Activated CD4-positive, alpha-beta T cell treated with anti-CD3 and anti-CD28 coated beads for 36 hours (primary cell): Measurements from ENCODE around the gene PTPN5. TPM values are rescaled to one million over a fixed set of nuclear protein-coding genes. Genes with fewer than 3 reads are reported as not detected.
A peak's percentile ranks its signal among the peaks of the same experiment; 100 is the strongest.

ENCODE experiments used
- ATAC-seq: fragments of 200-7000 bp; cut with Tn5 transposase; one replicate; pipeline ENCODE4 v1.10.0; 2021; ENCODE audit warnings: mild to moderate bottlenecking, moderate library complexity
- CTCF ChIA-PET: fragments of 350-600 bp; sonication (Branson Sonifier 250); formaldehyde crosslinking; loops from one replicate; lab custom pipeline; 2021; ENCODE audit warnings: antibody characterized with exemption; lab: Charles Lee
- POLR2A ChIA-PET: fragments of 350-600 bp; sonication (Branson Sonifier 250); formaldehyde crosslinking; loops from one replicate; lab custom pipeline; 2021; ENCODE audit warnings: antibody characterized with exemption, inconsistent platforms; lab: Charles Lee
- DNase-seq: peaks from one replicate; pipeline ENCODE4 v3.0.0-alpha.2; 2020
- H3K27ac Mint-ChIP-seq: one replicate; pipeline ENCODE4 v1.8.0; 2021; ENCODE audit warnings: mixed read lengths
- H3K27me3 Mint-ChIP-seq: one replicate; pipeline ENCODE4 v1.8.0; 2021; ENCODE audit warnings: mixed read lengths
- H3K36me3 Mint-ChIP-seq: one replicate; pipeline ENCODE4 v1.8.0; 2021; ENCODE audit warnings: low read depth, mixed read lengths
- H3K4me1 Mint-ChIP-seq: one replicate; pipeline ENCODE4 v1.8.0; 2021; ENCODE audit warnings: mixed read lengths
- H3K4me3 Mint-ChIP-seq: one replicate; pipeline ENCODE4 v1.8.0; 2021; ENCODE audit warnings: mild to moderate bottlenecking, moderate library complexity, mixed read lengths
- H3K9me3 Mint-ChIP-seq: one replicate; pipeline ENCODE4 v1.8.0; 2021; ENCODE audit warnings: low read depth, mixed read lengths
- intact Hi-C, 2 experiments: fragments of 100-400 bp; cut with DNase I in 1 of 2; cut with micrococcal nuclease in 1 of 2; formaldehyde crosslinking; loops; one replicate each; pipeline versions ENCODE4 v1.14.2 to v1.15.1; 2022 to 2024; cut with DNase I, micrococcal nuclease
- total RNA-seq, 2 experiments: library from RNA; stranded (reverse); gene quantifications; one replicate each; pipeline ENCODE4 v1.2.3, GENCODE V29; 2021

PTPN5 gene
- total RNA-seq, 2 experiments from 2014 or later, result not detected

- POLR2A ChIA-PET, result no interaction called here
Observed at GRCh38 chr11:18707811-18708340, 83.7 kb downstream of the PTPN5 start.

GRCh38 chr11:18706330-18707243 lies 85.0 kb downstream of the PTPN5 start:
- CTCF ChIA-PET, result interaction anchor here (0.6 to 6.8 kb wide), 6 partner anchors 14 to 488 kb away, joined by 3 to 55 read pairs (median 3); no protein-coding TSS in a partner anchor
- ATAC-seq (peak; percentile 75), DNase-seq (peak; percentile 63)
- Mint-ChIP-seq H3K4me1 (peaks cover 19% of the 10 kb centered on the region), H3K27me3 (peaks cover 5% of the 10 kb centered on the region), H3K27ac (peak overlapping the region; percentile 58), H3K36me3 (no peaks in the 10 kb centered on the region), H3K9me3 (no peaks in the 10 kb centered on the region), H3K4me3 (peak overlapping the region; percentile 54)
- intact Hi-C loops, result no loop called here
- POLR2A ChIA-PET, result no interaction called here

More at GRCh38 chr11:18707811-18708340, 83.7 kb downstream of the PTPN5 start:
- no peak for DNase-seq
- Mint-ChIP-seq H3K27ac (no peak overlapping the region), H3K4me1 (peaks cover 19% of the 10 kb centered on the region), H3K36me3 (no peaks in the 10 kb centered on the region), H3K27me3 (peaks cover 5% of the 10 kb centered on the region), H3K9me3 (no peaks in the 10 kb centered on the region), H3K4me3 (no peak overlapping the region)
- intact Hi-C loops, result no loop called here
- ATAC-seq, result no peak
- CTCF ChIA-PET, result interaction anchor here (0.8 to 6.8 kb wide), 2 partner anchors 13 to 103 kb away, joined by 3 to 55 read pairs; no protein-coding TSS in a partner anchor

DNA sequence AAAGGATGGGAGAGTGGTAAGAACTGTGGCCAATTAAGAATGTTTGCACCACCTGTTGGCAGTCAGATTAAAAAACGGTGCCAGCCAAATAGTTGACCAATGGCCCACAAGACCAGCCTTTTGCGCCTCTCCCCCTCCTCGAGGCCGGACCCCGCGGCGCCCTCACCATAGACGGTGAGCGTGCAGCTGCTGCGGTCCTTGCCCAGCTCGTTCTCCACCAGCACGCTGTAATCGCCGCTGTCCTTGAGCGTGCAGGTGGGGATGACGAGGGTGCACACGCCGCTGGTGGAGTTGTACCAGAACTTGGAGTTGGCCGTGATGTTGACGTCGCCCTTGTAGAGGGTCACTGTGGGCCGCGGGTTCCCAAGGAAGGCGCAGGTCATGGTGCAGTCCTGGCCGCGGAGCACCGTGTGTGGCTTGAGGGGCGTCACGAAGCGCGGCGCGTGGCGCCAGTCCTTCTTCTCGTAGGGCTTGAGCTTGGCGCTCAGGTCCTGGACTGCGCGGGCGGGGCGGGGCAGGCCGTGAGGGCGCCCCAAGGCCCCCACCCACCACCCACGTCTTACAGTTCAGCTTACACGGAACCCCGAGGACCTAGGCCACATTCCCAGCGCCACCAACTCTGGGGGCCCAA lies 85.8 kb downstream of the PTPN5 start:
- Mint-ChIP-seq H3K36me3 (no peaks in the 10 kb centered on the region), H3K9me3 (no peaks in the 10 kb centered on the region), H3K4me3 (peak overlapping the region; percentile 38), H3K4me1 (peaks cover 19% of the 10 kb centered on the region), H3K27ac (no peak overlapping the region), H3K27me3 (peaks cover 5% of the 10 kb centered on the region)
- ChIA-PET CTCF (interaction anchor here (0.6 to 6.8 kb wide), 6 partner anchors 15 to 487 kb away, joined by 3 to 55 read pairs (median 3); no protein-coding TSS in a partner anchor), POLR2A (no interaction called here)
- intact Hi-C loops, result no loop called here
- peak; percentile 34 for DNase-seq
- peak; percentile 45 for ATAC-seq

- ChIA-PET POLR2A (no interaction called here), CTCF (interaction anchor here (1.2 to 6.8 kb wide), 3 partner anchors 16 to 57 kb away, joined by 3 to 55 read pairs (median 4); no protein-coding TSS in a partner anchor)
- Mint-ChIP-seq H3K36me3 (no peaks in the 10 kb centered on the region), H3K4me1 (peaks cover 19% of the 10 kb centered on the region), H3K27ac (no peak overlapping the region), H3K4me3 (no peak overlapping the region), H3K9me3 (no peaks in the 10 kb centered on the region), H3K27me3 (peaks cover 8% of the 10 kb centered on the region)
- DNase-seq (no peak), ATAC-seq (no peak)
- intact Hi-C loops, result no loop called here
Observed at GRCh38 chr11:18704698-18705097, 86.9 kb downstream of the PTPN5 start.

DNA sequence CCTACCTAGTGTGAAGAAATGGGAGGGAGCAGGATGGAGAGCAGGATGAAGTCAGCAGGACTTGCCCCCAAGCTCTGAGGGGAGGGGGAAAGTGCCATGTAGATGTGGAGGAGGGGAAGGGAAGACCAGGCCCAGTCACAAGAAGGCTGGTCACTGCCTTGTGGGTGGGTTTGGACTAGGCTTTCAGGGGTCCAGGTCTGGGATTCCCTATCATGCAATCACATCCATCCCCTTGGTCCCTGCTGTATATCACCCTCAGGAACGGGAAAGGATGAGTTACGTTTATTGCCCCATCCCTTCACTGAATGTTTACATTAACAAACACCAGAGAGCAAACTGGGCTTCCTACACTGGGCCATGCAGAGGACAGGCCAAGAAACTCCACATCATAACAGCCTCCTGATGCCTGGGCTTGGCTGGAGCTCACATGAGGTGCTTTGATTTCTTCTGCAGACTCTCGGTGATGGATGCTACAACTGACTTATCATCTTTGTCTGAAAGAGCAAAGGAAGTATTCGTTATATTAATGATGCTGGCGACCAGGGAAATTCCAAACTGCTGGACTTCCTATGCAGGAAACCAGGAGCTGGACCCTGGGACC lies 87.5 kb downstream of the PTPN5 start:
- H3K27me3 Mint-ChIP-seq, result peaks cover 8% of the 10 kb centered on the region
- ATAC-seq (no peak), DNase-seq (no peak)
- ChIA-PET CTCF (interaction anchor here (0.7 to 6.8 kb wide), 4 partner anchors 17 to 58 kb away, joined by 3 to 55 read pairs (median 4); no protein-coding TSS in a partner anchor), POLR2A (no interaction called here)
- H3K36me3 Mint-ChIP-seq, result no peaks in the 10 kb centered on the region
- H3K9me3 Mint-ChIP-seq, result no peaks in the 10 kb centered on the region
- no peak overlapping the region for H3K4me3 Mint-ChIP-seq
- no peak overlapping the region for H3K27ac Mint-ChIP-seq
- H3K4me1 Mint-ChIP-seq, result peaks cover 25% of the 10 kb centered on the region
- intact Hi-C loops, result no loop called here

DNA sequence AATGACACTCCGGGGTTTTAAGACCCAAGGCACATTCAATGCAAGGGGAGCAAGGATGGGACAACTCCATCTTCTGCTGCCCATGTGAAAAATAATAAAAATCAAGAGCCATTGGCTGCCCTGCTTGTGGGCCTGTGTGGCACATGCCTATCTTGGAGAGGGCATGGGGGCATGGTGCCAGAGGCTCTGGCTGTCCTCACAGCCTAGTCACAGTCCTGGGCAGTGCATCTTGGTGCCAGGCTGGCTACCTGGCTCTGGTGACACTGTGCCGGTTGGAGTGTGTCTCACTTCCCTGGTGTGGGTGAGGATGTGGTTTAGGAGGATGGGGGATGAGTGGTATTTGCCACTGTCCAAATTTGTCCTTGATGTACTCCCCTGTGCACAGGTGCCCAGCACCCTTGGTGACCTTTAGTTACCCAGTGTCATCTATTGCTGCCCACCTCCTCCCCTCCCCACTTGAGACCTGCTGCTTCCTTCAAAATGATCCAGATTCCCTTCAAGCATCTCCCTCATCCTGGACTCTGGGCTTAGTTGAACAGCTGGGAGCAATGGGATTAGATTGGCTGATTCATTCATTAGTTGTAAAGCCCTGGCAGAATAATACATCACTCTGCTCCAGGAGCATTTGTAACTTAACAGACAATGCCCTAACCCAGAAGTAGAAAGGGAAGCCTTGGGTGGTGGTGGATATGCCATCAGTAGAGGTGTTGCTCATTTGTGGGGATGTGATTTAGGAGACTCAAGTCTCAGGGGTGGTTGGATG lies 88.4 kb downstream of the PTPN5 start:
- no peaks in the 10 kb centered on the region for H3K9me3 Mint-ChIP-seq
- ChIA-PET CTCF (interaction anchor here (0.7 to 6.8 kb wide), 2 partner anchors 18 to 53 kb away, joined by 3 to 55 read pairs; no protein-coding TSS in a partner anchor), POLR2A (no interaction called here)
- no peaks in the 10 kb centered on the region for H3K36me3 Mint-ChIP-seq
- ATAC-seq (no peak), DNase-seq (no peak)
- peaks cover 8% of the 10 kb centered on the region for H3K27me3 Mint-ChIP-seq
- no peak overlapping the region for H3K4me3 Mint-ChIP-seq
- intact Hi-C loops, result no loop called here
- H3K27ac Mint-ChIP-seq, result no peak overlapping the region
- peaks cover 28% of the 10 kb centered on the region for H3K4me1 Mint-ChIP-seq

DNA sequence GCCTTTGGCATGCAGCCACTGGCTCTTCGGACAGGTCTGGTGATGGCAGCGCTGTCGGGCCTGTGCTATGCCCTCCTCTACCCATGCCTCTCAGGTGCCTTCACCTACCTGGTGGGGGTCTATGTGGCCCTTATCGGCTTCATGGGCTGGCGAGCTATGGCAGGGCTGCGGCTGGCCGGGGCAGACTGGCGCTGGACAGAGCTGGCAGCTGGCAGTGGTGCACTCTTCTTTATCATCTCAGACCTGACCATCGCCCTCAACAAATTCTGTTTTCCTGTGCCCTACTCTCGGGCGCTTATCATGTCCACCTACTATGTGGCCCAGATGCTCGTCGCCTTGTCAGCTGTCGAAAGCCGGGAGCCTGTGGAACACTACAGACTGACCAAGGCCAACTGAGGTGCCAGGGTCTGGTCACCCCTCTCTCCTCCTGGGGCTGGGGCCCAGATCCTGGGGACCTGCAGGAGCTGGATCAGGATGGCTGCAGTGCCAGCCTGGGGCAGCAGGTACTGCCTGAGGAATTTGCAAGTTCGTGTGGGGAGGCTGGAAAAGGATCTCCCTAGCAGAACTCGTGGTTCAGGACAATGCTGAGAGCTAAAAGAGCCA lies 89.9 kb downstream of the PTPN5 start:
- DNase-seq (no peak), ATAC-seq (no peak)
- peaks cover 8% of the 10 kb centered on the region for H3K27me3 Mint-ChIP-seq
- intact Hi-C loops, result no loop called here
- H3K4me3 Mint-ChIP-seq, result no peak overlapping the region
- ChIA-PET POLR2A (no interaction called here), CTCF (interaction anchor here (0.6 to 0.8 kb wide), 2 partner anchors 26 to 112 kb away, joined by 3 read pairs; no protein-coding TSS in a partner anchor)
- H3K27ac Mint-ChIP-seq, result no peak overlapping the region
- H3K4me1 Mint-ChIP-seq, result peaks cover 29% of the 10 kb centered on the region
- no peaks in the 10 kb centered on the region for H3K36me3 Mint-ChIP-seq
- H3K9me3 Mint-ChIP-seq, result no peaks in the 10 kb centered on the region

GRCh38 chr11:18700872-18701271 lies 90.7 kb downstream of the PTPN5 start:
- POLR2A ChIA-PET, result no interaction called here
- Mint-ChIP-seq H3K36me3 (no peaks in the 10 kb centered on the region), H3K27ac (no peak overlapping the region), H3K9me3 (no peaks in the 10 kb centered on the region), H3K27me3 (peaks cover 8% of the 10 kb centered on the region), H3K4me3 (no peak overlapping the region), H3K4me1 (peaks cover 23% of the 10 kb centered on the region)
- intact Hi-C loops, result no loop called here
- DNase-seq (no peak), ATAC-seq (no peak)
- CTCF ChIA-PET, result interaction anchor here (0.8 kb wide), 1 partner anchor 26 kb away, joined by 3 read pairs; no protein-coding TSS in a partner anchor

DNA sequence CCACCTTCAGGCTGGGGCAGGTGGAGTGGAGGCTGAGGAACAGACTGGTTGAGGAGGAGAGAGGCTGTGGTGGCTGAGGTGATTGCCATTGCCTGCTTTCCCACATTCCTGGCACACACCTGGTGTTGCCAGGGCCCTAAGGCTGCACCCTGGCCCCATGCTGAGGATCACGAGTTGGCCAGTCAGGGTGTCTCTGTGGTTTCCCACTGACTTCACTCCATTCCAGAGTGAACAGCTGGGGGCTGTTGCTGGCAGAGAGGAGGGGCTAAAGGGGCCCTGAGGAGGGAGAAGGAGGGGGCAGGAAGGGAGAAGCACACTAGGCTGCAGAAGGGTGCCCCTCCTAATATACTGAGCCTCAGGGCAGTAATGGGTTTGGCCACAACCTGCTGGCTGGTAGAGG lies 91.2 kb downstream of the PTPN5 start:
- H3K27ac Mint-ChIP-seq, result no peak overlapping the region
- H3K4me1 Mint-ChIP-seq, result peaks cover 18% of the 10 kb centered on the region
- H3K36me3 Mint-ChIP-seq, result no peaks in the 10 kb centered on the region
- DNase-seq, result no peak
- H3K9me3 Mint-ChIP-seq, result no peaks in the 10 kb centered on the region
- ChIA-PET CTCF (interaction anchor here (0.6 kb wide), 1 partner anchor 322 kb away, joined by 4 read pairs; no protein-coding TSS in a partner anchor), POLR2A (no interaction called here)
- ATAC-seq, result no peak
- peaks cover 7% of the 10 kb centered on the region for H3K27me3 Mint-ChIP-seq
- peak overlapping the region; percentile 67 for H3K4me3 Mint-ChIP-seq
- intact Hi-C loops, result no loop called here

- Mint-ChIP-seq H3K27me3 (peaks cover 4% of the 10 kb centered on the region), H3K4me1 (peaks cover 14% of the 10 kb centered on the region), H3K36me3 (no peaks in the 10 kb centered on the region), H3K4me3 (peak overlapping the region; percentile 67), H3K27ac (no peak overlapping the region), H3K9me3 (no peaks in the 10 kb centered on the region)
- ChIA-PET CTCF (interaction anchor here (0.6 to 0.7 kb wide), 2 partner anchors 22 to 321 kb away, joined by 4 read pairs; no protein-coding TSS in a partner anchor), POLR2A (no interaction called here)
- ATAC-seq (no peak), DNase-seq (no peak)
- intact Hi-C loops, result loop anchor here in 1 of 2 experiments (2.0 to 10.0 kb wide), 4 partner anchors 27 to 545 kb away; partner anchors contain the start of genes E2F8 and UEVLD
Observed at GRCh38 chr11:18699848-18700261, 91.7 kb downstream of the PTPN5 start.
